ENCODE results near the gene GANC. TPM values are rescaled to one million over a fixed set of nuclear protein-coding genes. Genes with fewer than 3 reads are reported as not detected.

GANC gene
- total RNA-seq, 4 donors from 2014 or later = 20.8 to 63.5 (median 35.3) TPM

- DNase-seq = no peak
- H3K36me3 ChIP-seq = peaks cover 0 to 77% (median 0%) of the 10 kb centered on the region in 3 donors
- H3K27ac ChIP-seq = no peak overlapping the region
These were observed 40.4 kb upstream of the GANC start for GRCh38 chr15:42232606-42233005.

GRCh38 chr15:42233107-42233506 is 39.9 kb upstream of the GANC start:
- DNase-seq = no peak
- no peak overlapping the region for H3K4me3 ChIP-seq
- H3K27ac ChIP-seq = no peak overlapping the region
- H3K9me3 ChIP-seq = no peaks in the 10 kb centered on the region
- H3K36me3 ChIP-seq = peaks cover 0 to 77% (median 0%) of the 10 kb centered on the region in 3 donors
- TF ChIP-seq CTCF (IDR thresholded peaks at IDR 0.05) (no peak), POLR2A (IDR thresholded peaks at IDR 0.05) (no peak)
- no peaks in the 10 kb centered on the region for H3K27me3 ChIP-seq
- H3K4me1 ChIP-seq = no peaks in the 10 kb centered on the region

More at GRCh38 chr15:42232606-42233005, 40.4 kb upstream of the GANC start:
- H3K9me3 ChIP-seq = no peaks in the 10 kb centered on the region
- no peak overlapping the region for H3K4me3 ChIP-seq
- TF ChIP-seq CTCF (IDR thresholded peaks at IDR 0.05) (no peak), POLR2A (IDR thresholded peaks at IDR 0.05) (no peak)
- no peaks in the 10 kb centered on the region for H3K4me1 ChIP-seq
- H3K27me3 ChIP-seq = no peaks in the 10 kb centered on the region

DNA sequence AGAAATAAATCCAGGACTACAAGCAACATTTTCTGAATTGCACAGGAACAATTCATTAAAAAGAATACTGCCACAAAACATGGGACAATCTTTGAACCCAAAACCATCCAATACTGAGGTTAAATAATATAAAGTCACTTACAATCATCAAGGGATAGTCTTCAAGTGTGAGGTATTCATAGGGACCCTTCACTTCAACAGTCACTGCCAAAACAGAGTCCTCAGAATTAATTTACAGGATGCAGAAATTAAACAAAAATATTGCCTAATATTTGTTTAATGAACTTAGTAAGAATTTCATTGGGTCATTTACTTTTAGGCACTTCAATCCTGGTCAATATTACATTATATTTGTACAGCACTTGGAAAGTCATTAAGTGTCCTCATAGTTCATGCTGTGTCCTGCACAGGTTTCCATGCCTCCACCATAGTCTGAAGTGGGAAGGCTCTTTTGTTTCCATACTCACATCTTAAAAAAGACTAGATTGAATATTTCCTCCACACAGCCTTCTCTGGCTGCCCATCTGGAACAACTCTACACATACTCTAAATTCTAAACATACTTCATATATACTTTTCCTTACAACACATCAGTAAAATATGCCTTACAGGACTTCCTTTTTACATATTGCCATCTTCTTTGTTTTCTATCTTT is 33.3 kb upstream of the GANC start:
- Histone ChIP-seq H3K27me3 (no peaks in the 10 kb centered on the region), H3K9me3 (no peaks in the 10 kb centered on the region), H3K27ac (no peak overlapping the region), H3K36me3 (peaks cover 0 to 77% (median 0%) of the 10 kb centered on the region in 3 donors), H3K4me1 (no peaks in the 10 kb centered on the region), H3K4me3 (no peak overlapping the region)
- TF ChIP-seq CTCF (IDR thresholded peaks at IDR 0.05) (no peak), POLR2A (IDR thresholded peaks at IDR 0.05) (no peak)
- no peak for DNase-seq

- Histone ChIP-seq H3K9me3 (no peaks in the 10 kb centered on the region), H3K27me3 (no peaks in the 10 kb centered on the region), H3K4me1 (no peaks in the 10 kb centered on the region), H3K27ac (no peak overlapping the region), H3K36me3 (peaks cover 0 to 66% (median 0%) of the 10 kb centered on the region in 3 donors), H3K4me3 (no peak overlapping the region)
- no peak for DNase-seq
- TF ChIP-seq CTCF (IDR thresholded peaks at IDR 0.05) (no peak), POLR2A (IDR thresholded peaks at IDR 0.05) (no peak)
These were observed 32.2 kb upstream of the GANC start for GRCh38 chr15:42240823-42241222.

GRCh38 chr15:42253300-42253699 is 19.7 kb upstream of the GANC start:
- DNase-seq = no peak
- Histone ChIP-seq H3K4me3 (no peak overlapping the region), H3K27ac (no peak overlapping the region), H3K4me1 (no peaks in the 10 kb centered on the region), H3K36me3 (peaks cover 0 to 55% (median 0%) of the 10 kb centered on the region in 3 donors), H3K27me3 (no peaks in the 10 kb centered on the region), H3K9me3 (no peaks in the 10 kb centered on the region)
- TF ChIP-seq CTCF (IDR thresholded peaks at IDR 0.05) (no peak), POLR2A (IDR thresholded peaks at IDR 0.05) (no peak)
